Naive thymus-derived CD8-positive, alpha-beta T cell (primary cell): ENCODE results near the gene MXI1. TPM values are rescaled to one million over a fixed set of nuclear protein-coding genes. Genes with fewer than 3 reads are reported as not detected.
"Not testable (repeated sequence)": the region's sequence is repeated elsewhere in the genome, so short reads cannot be mapped to it uniquely, and the experiment has no call there.

Experiments used
- ATAC-seq, 2 donors: fragments of 150-1000 bp; cut with Tn5 transposase in 1 of 2; sonication (Bioruptor Pico), chemical (Tn5 transposase) in 1 of 2; 1 replicate in 1 of 2; 2 replicates in 1 of 2; pipeline ENCODE4 v1.10.0; 2021; ENCODE audit warnings: mild to moderate bottlenecking in 2 of 2, moderate library complexity in 2 of 2
- POLR2A ChIA-PET: fragments of 350-600 bp; sonication (Branson Sonifier 250); formaldehyde crosslinking; loops from one replicate; lab custom pipeline; 2021; ENCODE audit warnings: antibody characterized with exemption; lab: Charles Lee
- DNase-seq, 10 donors: peaks; one replicate each; pipeline versions ENCODE4 v3.0.0 to v3.0.0-alpha.2; 2020 to 2022
- H3K27ac Mint-ChIP-seq, 10 donors: one replicate each; pipeline ENCODE4 v1.8.0; 2020 to 2022; ENCODE audit warnings: mild to moderate bottlenecking in 10 of 10, mixed read lengths in 10 of 10, moderate library complexity in 4 of 10, inconsistent platforms in 1 of 10
- H3K27me3 Mint-ChIP-seq, 5 donors: one replicate each; pipeline ENCODE4 v1.8.0; 2021 to 2022; ENCODE audit warnings: mixed read lengths in 5 of 5
- H3K36me3 Mint-ChIP-seq, 3 donors: one replicate each; pipeline ENCODE4 v1.8.0; 2020 to 2022; ENCODE audit warnings: mixed read lengths in 3 of 3, mild to moderate bottlenecking in 2 of 3, inconsistent platforms in 1 of 3
- H3K4me1 Mint-ChIP-seq, 4 donors: one replicate each; pipeline ENCODE4 v1.8.0; 2021 to 2022; ENCODE audit warnings: mixed read lengths in 4 of 4
- H3K4me3 Mint-ChIP-seq, 10 donors: one replicate each; pipeline ENCODE4 v1.8.0; 2020 to 2022; ENCODE audit warnings: mild to moderate bottlenecking in 10 of 10, mixed read lengths in 10 of 10, moderate library complexity in 6 of 10, inconsistent platforms in 1 of 10
- H3K9me3 Mint-ChIP-seq, 9 donors: one replicate each; pipeline ENCODE4 v1.8.0; 2020 to 2022; ENCODE audit warnings: mixed read lengths in 9 of 9, mild to moderate bottlenecking in 3 of 9, inconsistent platforms in 1 of 9, moderate library complexity in 1 of 9
- polyA plus RNA-seq, 3 donors: library from polyadenylated mRNA; unstranded; fragments of 300-500 nt; fragmentation: Illumina TruSeq; gene quantifications; one replicate each; pipeline ENCODE4 v1.2.3, GENCODE V29; 2021
- total RNA-seq, 8 experiments: library from RNA in 2 of 8; stranded (reverse) in 2 of 8; gene quantifications; one replicate each; pipeline ENCODE4 v1.2.3 and lab custom pipeline; 2021 to 2026

Gene MXI1
- total and polyA plus RNA-seq, 5 experiments from 2014 or later: 18.1 to 37.7 (median 20.9) TPM

- Mint-ChIP-seq H3K4me3 (peak overlapping the region; percentile 89 to 96 (median 94)), H3K27me3 (peaks cover 0 to 13% (median 5%) of the 10 kb centered on the region in 5 donors), H3K27ac (peak overlapping the region; percentile 75 to 99 (median 96)), H3K4me1 (peaks cover 10 to 29% (median 27%) of the 10 kb centered on the region in 4 donors), H3K36me3 (peaks cover 0 to 15% (median under 1%) of the 10 kb centered on the region in 3 donors), H3K9me3 (no peaks in the 10 kb centered on the region)
- POLR2A ChIA-PET: interaction anchor here (0.6 to 10.1 kb wide), 4 partner anchors 17 to 643 kb away, joined by 3 to 153 read pairs (median 4); partner anchors contain the start of gene MXI1
- ATAC-seq (peak; percentile 47 to 54), DNase-seq (peak; percentile 64 to 89 (median 76))
These were observed 19.7 kb downstream of the MXI1 start for GRCh38 chr10:110226926-110227641.

GRCh38 chr10:110228066-110228465 is 20.7 kb downstream of the MXI1 start:
- POLR2A ChIA-PET: interaction anchor here (10.1 kb wide), 1 partner anchor 18 kb away, joined by 153 read pairs; the partner anchor contains the start of gene MXI1
- H3K4me1 Mint-ChIP-seq: peaks cover 7 to 29% (median 23%) of the 10 kb centered on the region in 4 donors
- no peaks in the 10 kb centered on the region for H3K9me3 Mint-ChIP-seq
- peaks cover 3 to 19% (median 5%) of the 10 kb centered on the region in 3 donors for H3K36me3 Mint-ChIP-seq
- peak overlapping the region in 9 of 10 donors; percentile 70 to 96 (median 93) for H3K4me3 Mint-ChIP-seq
- ATAC-seq (no peak), DNase-seq (no peak)
- peaks cover 0 to 3% (median 2%) of the 10 kb centered on the region in 5 donors for H3K27me3 Mint-ChIP-seq
- H3K27ac Mint-ChIP-seq: peak overlapping the region in 4 of 10 donors; percentile 46 to 83 (median 64)

- ATAC-seq (no peak), DNase-seq (no peak)
- H3K4me3 Mint-ChIP-seq: peak overlapping the region in 2 of 10 donors; percentile 92 to 95
- H3K9me3 Mint-ChIP-seq: no peaks in the 10 kb centered on the region
- peaks cover 7 to 29% (median 24%) of the 10 kb centered on the region in 4 donors for H3K4me1 Mint-ChIP-seq
- peaks cover 3 to 19% (median 5%) of the 10 kb centered on the region in 3 donors for H3K36me3 Mint-ChIP-seq
- H3K27ac Mint-ChIP-seq: no peak overlapping the region
- peaks cover 0 to 2% (median 0%) of the 10 kb centered on the region in 5 donors for H3K27me3 Mint-ChIP-seq
- POLR2A ChIA-PET: interaction anchor here (1.0 to 1.2 kb wide), 2 partner anchors 23 to 72 kb away, joined by 3 read pairs; no protein-coding TSS in a partner anchor
These were observed 21.8 kb downstream of the MXI1 start for GRCh38 chr10:110229155-110229554.

DNA sequence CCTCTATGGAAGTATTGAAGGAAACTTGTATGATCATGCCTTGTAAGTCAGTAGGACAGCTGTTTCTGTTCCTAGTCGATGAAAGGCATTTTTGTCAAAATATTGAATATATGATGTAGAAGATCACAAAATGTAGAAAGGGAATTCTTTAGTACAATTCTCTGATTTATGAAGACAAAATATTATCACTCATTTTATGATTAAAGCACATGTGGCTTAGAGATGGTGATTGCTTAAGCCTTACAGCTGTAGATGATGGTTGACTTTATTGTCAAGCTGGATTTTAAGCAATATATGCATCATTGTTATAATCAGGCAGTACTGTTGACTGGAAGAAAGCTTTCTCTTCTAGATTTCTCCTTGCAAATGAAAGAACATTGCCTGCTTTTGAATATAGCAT is 26.4 kb downstream of the MXI1 start:
- DNase-seq (no peak), ATAC-seq (no peak)
- Mint-ChIP-seq H3K4me1 (peaks cover 0 to 6% (median 3%) of the 10 kb centered on the region in 4 donors), H3K36me3 (peaks cover 9 to 32% (median 20%) of the 10 kb centered on the region in 3 donors), H3K27me3 (no peaks in the 10 kb centered on the region), H3K9me3 (peaks cover 0 to 4% (median 0%) of the 10 kb centered on the region in 9 donors), H3K4me3 (no peak overlapping the region), H3K27ac (no peak overlapping the region)
- POLR2A ChIA-PET: no interaction called here

- ATAC-seq: no peak
- Mint-ChIP-seq H3K27me3 (no peaks in the 10 kb centered on the region), H3K36me3 (peaks cover 8 to 31% (median 29%) of the 10 kb centered on the region in 3 donors), H3K4me3 (no peak overlapping the region), H3K27ac (no peak overlapping the region), H3K4me1 (peaks cover 6 to 30% (median 16%) of the 10 kb centered on the region in 4 donors), H3K9me3 (peaks cover 0 to 4% (median 0%) of the 10 kb centered on the region in 9 donors)
- POLR2A ChIA-PET: interaction anchor here (0.6 kb wide), 1 partner anchor 49 kb away, joined by 3 read pairs; no protein-coding TSS in a partner anchor
- no peak for DNase-seq
These were observed 30.6 kb downstream of the MXI1 start for GRCh38 chr10:110237894-110238480.

- peaks cover 0 to 4% (median 0%) of the 10 kb centered on the region in 9 donors for H3K9me3 Mint-ChIP-seq
- POLR2A ChIA-PET: no interaction called here
- DNase-seq (no peak), ATAC-seq (no peak)
- peaks cover 6 to 28% (median 16%) of the 10 kb centered on the region in 4 donors for H3K4me1 Mint-ChIP-seq
- no peak overlapping the region for H3K4me3 Mint-ChIP-seq
- no peaks in the 10 kb centered on the region for H3K27me3 Mint-ChIP-seq
- H3K27ac Mint-ChIP-seq: no peak overlapping the region
- peaks cover 8 to 32% (median 30%) of the 10 kb centered on the region in 3 donors for H3K36me3 Mint-ChIP-seq
These were observed 32.5 kb downstream of the MXI1 start for GRCh38 chr10:110239892-110240291.

GRCh38 chr10:110241407-110241806 is 34.0 kb downstream of the MXI1 start:
- Mint-ChIP-seq H3K9me3 (peaks cover 0 to 4% (median 0%) of the 10 kb centered on the region in 9 donors), H3K4me3 (peak overlapping the region in 2 of 10 donors; percentile 22 to 31), H3K27me3 (no peaks in the 10 kb centered on the region), H3K27ac (no peak overlapping the region), H3K4me1 (peaks cover 7 to 28% (median 16%) of the 10 kb centered on the region in 4 donors), H3K36me3 (peaks cover 8 to 44% (median 37%) of the 10 kb centered on the region in 3 donors)
- DNase-seq (no peak), ATAC-seq (no peak)
- POLR2A ChIA-PET: interaction anchor here (0.6 kb wide), 1 partner anchor 33 kb away, joined by 4 read pairs; no protein-coding TSS in a partner anchor

DNA sequence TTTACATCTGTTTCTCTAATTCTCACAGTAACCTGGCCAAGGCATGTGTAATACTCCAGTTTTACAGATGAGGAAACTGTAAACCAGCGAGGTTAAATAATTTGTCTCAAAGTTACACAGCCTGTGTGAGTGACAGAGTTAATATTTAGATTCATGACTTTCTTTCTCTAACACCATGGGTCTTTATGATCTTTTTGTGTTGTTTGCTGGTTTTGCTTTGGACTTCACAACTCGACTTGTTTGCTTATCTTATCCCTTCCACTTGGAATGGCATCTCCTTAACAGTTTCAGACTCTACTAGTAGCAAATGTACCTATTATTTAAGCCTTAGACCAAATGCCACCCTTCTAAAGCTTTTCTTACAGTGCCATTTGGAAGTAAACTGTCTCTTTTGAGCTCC is 34.4 kb downstream of the MXI1 start:
- H3K36me3 Mint-ChIP-seq: peaks cover 8 to 48% (median 41%) of the 10 kb centered on the region in 3 donors
- no peaks in the 10 kb centered on the region for H3K27me3 Mint-ChIP-seq
- ATAC-seq (no peak), DNase-seq (no peak)
- H3K4me3 Mint-ChIP-seq: no peak overlapping the region
- peaks cover 7 to 28% (median 16%) of the 10 kb centered on the region in 4 donors for H3K4me1 Mint-ChIP-seq
- POLR2A ChIA-PET: interaction anchor here (0.6 kb wide), 1 partner anchor 33 kb away, joined by 4 read pairs; no protein-coding TSS in a partner anchor
- H3K9me3 Mint-ChIP-seq: peaks cover 0 to 4% (median 0%) of the 10 kb centered on the region in 9 donors
- no peak overlapping the region for H3K27ac Mint-ChIP-seq

DNA sequence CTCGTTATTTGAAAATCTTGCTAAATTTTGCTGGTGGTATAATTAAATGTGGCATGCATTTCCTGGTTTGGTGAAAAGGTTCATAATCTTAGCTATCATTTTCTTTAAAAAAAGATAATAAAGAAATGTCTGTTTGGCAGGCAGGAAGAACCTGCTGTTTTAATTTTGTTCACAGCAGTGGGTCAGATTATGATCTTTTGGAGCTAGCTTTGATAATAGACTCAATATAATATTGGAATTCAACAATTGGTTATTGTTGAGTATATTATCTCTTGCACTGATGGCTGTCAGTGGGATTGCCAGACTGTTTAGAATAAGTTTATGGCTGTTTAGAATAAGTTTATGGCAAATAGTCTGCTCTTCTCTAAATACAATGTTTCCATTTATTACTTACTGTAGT is 35.1 kb downstream of the MXI1 start:
- H3K4me1 Mint-ChIP-seq: peaks cover 7 to 28% (median 17%) of the 10 kb centered on the region in 4 donors
- H3K36me3 Mint-ChIP-seq: peaks cover 5 to 49% (median 38%) of the 10 kb centered on the region in 3 donors
- POLR2A ChIA-PET: no interaction called here
- no peaks in the 10 kb centered on the region for H3K27me3 Mint-ChIP-seq
- ATAC-seq (no peak), DNase-seq (no peak)
- no peak overlapping the region for H3K27ac Mint-ChIP-seq
- H3K9me3 Mint-ChIP-seq: peaks cover 0 to 4% (median 0%) of the 10 kb centered on the region in 9 donors
- no peak overlapping the region for H3K4me3 Mint-ChIP-seq

DNA sequence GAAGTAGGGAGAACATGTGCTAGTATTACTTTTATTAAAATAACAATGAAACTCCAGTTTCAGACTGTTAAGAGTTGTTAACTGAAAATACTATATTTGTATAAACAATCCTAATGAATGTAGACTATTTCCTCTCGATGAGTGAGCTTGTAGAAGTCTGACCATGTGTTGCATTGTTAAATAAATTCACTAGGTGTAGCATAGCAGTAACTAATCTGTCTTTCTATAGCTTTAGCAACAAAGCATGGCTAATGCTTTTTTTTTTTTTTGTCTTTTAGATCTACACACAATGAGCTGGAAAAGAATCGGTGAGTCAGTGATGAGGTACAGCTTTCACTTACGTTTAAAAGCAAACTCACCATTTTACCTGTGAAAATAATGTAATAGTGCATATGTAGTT is 37.1 kb downstream of the MXI1 start:
- Mint-ChIP-seq H3K27me3 (no peaks in the 10 kb centered on the region), H3K4me1 (peaks cover 7 to 22% (median 15%) of the 10 kb centered on the region in 4 donors), H3K27ac (peak overlapping the region in 1 of 10 donors; percentile 13), H3K4me3 (no peak overlapping the region), H3K36me3 (peaks cover 0 to 32% (median 27%) of the 10 kb centered on the region in 3 donors), H3K9me3 (no peaks in the 10 kb centered on the region)
- ATAC-seq: no peak
- POLR2A ChIA-PET: no interaction called here
- no peak for DNase-seq

- H3K4me3 Mint-ChIP-seq, POLR2A ChIA-PET, ATAC-seq, H3K27ac Mint-ChIP-seq, H3K9me3 Mint-ChIP-seq, DNase-seq, H3K27me3 Mint-ChIP-seq: not testable (repeated sequence)
- peaks cover 0 to 28% (median 19%) of the 10 kb centered on the region in 3 donors for H3K36me3 Mint-ChIP-seq
- H3K4me1 Mint-ChIP-seq: peaks cover 0 to 12% (median 4%) of the 10 kb centered on the region in 4 donors
These were observed 40.4 kb downstream of the MXI1 start for GRCh38 chr10:110247833-110248232.

DNA sequence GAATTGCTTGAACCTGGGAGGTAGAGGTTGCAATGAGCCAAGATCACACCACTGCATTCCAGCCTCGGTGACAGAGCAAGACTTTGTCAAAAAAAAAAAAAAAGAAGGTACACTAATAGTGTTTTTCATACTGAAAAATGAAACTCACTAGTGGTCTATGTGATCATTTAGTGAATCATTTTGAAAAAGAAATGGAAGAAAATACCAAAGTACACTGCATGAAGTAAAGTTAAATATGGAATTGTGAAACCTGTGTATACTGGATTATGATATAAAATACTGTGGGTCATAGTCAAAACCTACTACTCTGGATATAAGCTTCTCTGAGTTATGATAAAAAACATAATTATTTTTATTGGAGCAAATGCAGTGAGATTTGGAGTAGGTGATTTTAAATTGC is 42.1 kb downstream of the MXI1 start:
- H3K9me3 Mint-ChIP-seq, H3K27ac Mint-ChIP-seq, DNase-seq, H3K4me3 Mint-ChIP-seq, POLR2A ChIA-PET, H3K27me3 Mint-ChIP-seq, ATAC-seq: not testable (repeated sequence)
- Mint-ChIP-seq H3K4me1 (peaks cover 0 to 22% (median 8%) of the 10 kb centered on the region in 4 donors), H3K36me3 (peaks cover 0 to 32% (median 20%) of the 10 kb centered on the region in 3 donors)
